SH-SY5Y (cell line): ENCODE results near the gene ADI1.

Experiments used
- GATA2 ChIP-seq: IDR thresholded peaks from 2 replicates; pipeline ENCODE4 v1.6.1; 2011; ENCODE audit warnings: mild to moderate bottlenecking, low read depth, low read length
- GATA3 ChIP-seq: IDR thresholded peaks from 2 replicates; pipeline ENCODE4 v1.6.1; 2011; ENCODE audit warnings: low read depth, mild to moderate bottlenecking, low read length, moderate library complexity

GRCh38 chr2:3539836-3540235 is 20.5 kb upstream of the ADI1 start:
- no peak for TF ChIP-seq GATA2
- no peak for TF ChIP-seq GATA3
